Measurements from ENCODE around the gene EXOC6B.

Gene EXOC6B

GRCh38 chr2:72211777-72212485, 613.9 kb downstream of the EXOC6B start:
- no peak for DNase-seq (ENCODE audit: low spot score)

- DNase-seq (ENCODE audit: low spot score), result no peak
These were observed 614.5 kb downstream of the EXOC6B start for GRCh38 chr2:72211350-72211749.

GRCh38 chr2:72210470-72210869, 615.4 kb downstream of the EXOC6B start:
- DNase-seq (ENCODE audit: low spot score), result no peak

- DNase-seq (ENCODE audit: low spot score), result no peak
These were observed 617.6 kb downstream of the EXOC6B start for GRCh38 chr2:72208225-72208624.

- DNase-seq (ENCODE audit: low spot score), result no peak
These were observed 618.5 kb downstream of the EXOC6B start for GRCh38 chr2:72207334-72207733.

- no peak for DNase-seq (ENCODE audit: low spot score)
These were observed 620.3 kb downstream of the EXOC6B start for GRCh38 chr2:72205504-72205881.

- no peak for DNase-seq (ENCODE audit: low spot score)
These were observed 620.9 kb downstream of the EXOC6B start for GRCh38 chr2:72204786-72205503.

GRCh38 chr2:72204156-72204785, 621.6 kb downstream of the EXOC6B start:
- DNase-seq (ENCODE audit: low spot score), result no peak

- DNase-seq (ENCODE audit: low spot score), result no peak
These were observed 627.1 kb downstream of the EXOC6B start for GRCh38 chr2:72198532-72199241.

GRCh38 chr2:72193723-72194122, 632.1 kb downstream of the EXOC6B start:
- no peak for DNase-seq (ENCODE audit: low spot score)

GRCh38 chr2:72191441-72191840, 634.4 kb downstream of the EXOC6B start:
- no peak for DNase-seq (ENCODE audit: low spot score)

- no peak for DNase-seq (ENCODE audit: low spot score)
These were observed 640.6 kb downstream of the EXOC6B start for GRCh38 chr2:72185206-72185605.

- no peak for DNase-seq (ENCODE audit: low spot score)
These were observed 642.4 kb downstream of the EXOC6B start for GRCh38 chr2:72183466-72183865.

- no peak for DNase-seq (ENCODE audit: low spot score)
These were observed 642.8 kb downstream of the EXOC6B start for GRCh38 chr2:72183016-72183415.

- no peak for DNase-seq (ENCODE audit: low spot score)
These were observed 643.3 kb downstream of the EXOC6B start for GRCh38 chr2:72182547-72182946.

GRCh38 chr2:72181616-72182015, 644.2 kb downstream of the EXOC6B start:
- no peak for DNase-seq (ENCODE audit: low spot score)

GRCh38 chr2:72180351-72180750, 645.5 kb downstream of the EXOC6B start:
- DNase-seq (ENCODE audit: low spot score), result no peak

GRCh38 chr2:72178551-72178950, 647.3 kb downstream of the EXOC6B start:
- no peak for DNase-seq (ENCODE audit: low spot score)

GRCh38 chr2:72176281-72176680, 649.6 kb downstream of the EXOC6B start:
- DNase-seq (ENCODE audit: low spot score), result no peak

GRCh38 chr2:72175636-72176035, 650.2 kb downstream of the EXOC6B start:
- DNase-seq (ENCODE audit: low spot score), result no peak

- no peak for DNase-seq (ENCODE audit: low spot score)
These were observed 652.1 kb downstream of the EXOC6B start for GRCh38 chr2:72173640-72174321.

GRCh38 chr2:72172478-72172877, 653.4 kb downstream of the EXOC6B start:
- DNase-seq (ENCODE audit: low spot score), result no peak
